B cell (primary cell): ENCODE results near the gene EXOC6.

ENCODE experiments used
- CTCF ChIP-seq: fragments of 200-600 bp; IDR thresholded peaks from one replicate; pipeline ENCODE4 v1.8.0; 2022; ENCODE audit warnings: antibody characterized with exemption, mild to moderate bottlenecking
- EZH2 ChIP-seq: IDR thresholded peaks from 2 replicates; pipeline ENCODE4 v1.6.1; 2012; ENCODE audit warnings: borderline replicate concordance, low read depth, mild to moderate bottlenecking, moderate library complexity, low read length; ENCODE audit not compliant: insufficient read depth, poor library complexity, severe bottlenecking

- TF ChIP-seq CTCF (no peak), EZH2 (no peak)
Measured at GRCh38 chr10:93097386-93097785, 249.1 kb downstream of the EXOC6 start.
